ENCODE measurements around the gene PRKCI.
"Not testable (repeated sequence)": the region's sequence is repeated elsewhere in the genome, so short reads cannot be mapped to it uniquely, and the experiment has no call there.

Gene PRKCI

GRCh38 chr3:170240142-170240541 lies 17.9 kb downstream of the PRKCI start:
- Histone ChIP-seq H3K4me3 (no peak overlapping the region), H3K27ac (no peak overlapping the region), H3K4me1 (no peaks in the 10 kb centered on the region), H3K27me3 (no peaks in the 10 kb centered on the region), H4K20me1 (peaks cover 0 to 3% (median 0%) of the 10 kb centered on the region in 11 experiments; a peak in 4 of 22 replicates), H3K9me3 (replicated peaks in 1 of 11) (no peaks in the 10 kb centered on the region), H3K9ac (no peak overlapping the region), H3K36me3 (peaks cover 45 to 88% (median 70%) of the 10 kb centered on the region in 11 experiments), H3K4me2 (no peak overlapping the region)
- no peak for TF ChIP-seq Cebpa-rat (IDR thresholded peaks at IDR 0.05)

- Histone ChIP-seq H4K20me1 (peaks cover 0 to 3% (median 0%) of the 10 kb centered on the region in 11 experiments; a peak in 4 of 22 replicates), H3K4me1 (no peaks in the 10 kb centered on the region), H3K9ac (no peak overlapping the region), H3K27me3 (no peaks in the 10 kb centered on the region), H3K4me2 (no peak overlapping the region), H3K27ac (no peak overlapping the region), H3K36me3 (peaks cover 45 to 88% (median 67%) of the 10 kb centered on the region in 11 experiments), H3K4me3 (no peak overlapping the region), H3K9me3 (replicated peaks in 1 of 11) (no peaks in the 10 kb centered on the region)
- no peak for TF ChIP-seq Cebpa-rat (IDR thresholded peaks at IDR 0.05)
These were observed 18.4 kb downstream of the PRKCI start for GRCh38 chr3:170240671-170241070.

- Histone ChIP-seq H3K4me3 (no peak overlapping the region), H3K27ac (no peak overlapping the region), H3K9me3 (replicated peaks in 1 of 11) (no peaks in the 10 kb centered on the region), H3K36me3 (peaks cover 23 to 69% (median 51%) of the 10 kb centered on the region in 11 experiments; a peak in 21 of 22 replicates), H3K4me2 (no peak overlapping the region), H3K9ac (no peak overlapping the region), H4K20me1 (peaks cover 0 to 3% (median 0%) of the 10 kb centered on the region in 11 experiments; a peak in 4 of 22 replicates), H3K27me3 (no peaks in the 10 kb centered on the region), H3K4me1 (no peaks in the 10 kb centered on the region)
- no peak for TF ChIP-seq Cebpa-rat (IDR thresholded peaks at IDR 0.05)
These were observed 22.4 kb downstream of the PRKCI start for GRCh38 chr3:170244576-170244975.

GRCh38 chr3:170247875-170248274 lies 25.7 kb downstream of the PRKCI start:
- Histone ChIP-seq H3K4me2 (no peak overlapping the region), H3K9me3 (replicated peaks in 1 of 11) (peaks cover 0 to 5% (median 0%) of the 10 kb centered on the region in 11 experiments; a peak in 2 of 22 replicates), H3K27me3 (no peaks in the 10 kb centered on the region), H3K9ac (no peak overlapping the region), H4K20me1 (peaks cover 0 to 2% (median 0%) of the 10 kb centered on the region in 11 experiments; a peak in 2 of 22 replicates), H3K36me3 (peaks cover 22 to 60% (median 40%) of the 10 kb centered on the region in 11 experiments; a peak in 20 of 22 replicates), H3K27ac (no peak overlapping the region), H3K4me3 (no peak overlapping the region), H3K4me1 (no peaks in the 10 kb centered on the region)
- TF ChIP-seq Cebpa-rat (IDR thresholded peaks at IDR 0.05): no peak

- no peak for TF ChIP-seq Cebpa-rat (IDR thresholded peaks at IDR 0.05)
- no peak overlapping the region for H3K4me3 ChIP-seq
- peaks cover 6 to 21% (median 11%) of the 10 kb centered on the region in 10 experiments; a peak in 15 of 20 replicates for H3K4me1 ChIP-seq
- no peaks in the 10 kb centered on the region for H3K27me3 ChIP-seq
- H3K4me2 ChIP-seq: no peak overlapping the region
- H4K20me1 ChIP-seq: no peaks in the 10 kb centered on the region; a peak in 1 of 22 replicates
- H3K9me3 ChIP-seq (replicated peaks in 1 of 11): peaks cover 10 to 25% (median 16%) of the 10 kb centered on the region in 11 experiments; a peak in 21 of 22 replicates
- no peak overlapping the region for H3K27ac ChIP-seq
- peaks cover 18 to 59% (median 36%) of the 10 kb centered on the region in 11 experiments for H3K36me3 ChIP-seq
- H3K9ac ChIP-seq: no peak overlapping the region
These were observed 34.4 kb downstream of the PRKCI start for GRCh38 chr3:170256597-170256996.

- no peak overlapping the region for H3K9ac ChIP-seq
These were observed 34.9 kb downstream of the PRKCI start for GRCh38 chr3:170257145-170257544.

GRCh38 chr3:170258105-170258487 lies 35.9 kb downstream of the PRKCI start:
- H3K4me2 ChIP-seq: peak overlapping the region in 5 of 11 experiments; percentile 1 to 34 (median 21); a peak in 5 of 22 replicates

More at GRCh38 chr3:170257145-170257544, 34.9 kb downstream of the PRKCI start:
- Histone ChIP-seq H3K27me3 (no peaks in the 10 kb centered on the region), H3K27ac (no peak overlapping the region), H3K9me3 (replicated peaks in 1 of 11) (peaks cover 10 to 25% (median 16%) of the 10 kb centered on the region in 11 experiments; a peak in 21 of 22 replicates), H3K4me3 (no peak overlapping the region), H3K4me2 (peak overlapping the region in 3 of 11 experiments; percentile 1 to 34 (median 30); a peak in 7 of 22 replicates), H3K36me3 (peaks cover 20 to 61% (median 36%) of the 10 kb centered on the region in 11 experiments), H4K20me1 (no peaks in the 10 kb centered on the region; a peak in 1 of 22 replicates), H3K4me1 (peaks cover 6 to 21% (median 11%) of the 10 kb centered on the region in 10 experiments; a peak in 15 of 20 replicates)
- TF ChIP-seq Cebpa-rat (IDR thresholded peaks at IDR 0.05): no peak

GRCh38 chr3:170259907-170260306 lies 37.7 kb downstream of the PRKCI start:
- Histone ChIP-seq H3K27ac (no peak overlapping the region), H3K4me3 (no peak overlapping the region), H3K27me3 (no peaks in the 10 kb centered on the region), H3K9me3 (replicated peaks in 1 of 11) (peaks cover 10 to 18% (median 13%) of the 10 kb centered on the region in 11 experiments; a peak in 20 of 22 replicates), H3K4me2 (no peak overlapping the region), H3K4me1 (peaks cover 6 to 21% (median 11%) of the 10 kb centered on the region in 10 experiments; a peak in 15 of 20 replicates), H3K36me3 (peaks cover 40 to 69% (median 51%) of the 10 kb centered on the region in 11 experiments), H4K20me1 (peaks cover 0 to 3% (median 0%) of the 10 kb centered on the region in 11 experiments; a peak in 2 of 22 replicates), H3K9ac (no peak overlapping the region)
- no peak for TF ChIP-seq Cebpa-rat (IDR thresholded peaks at IDR 0.05)

More at GRCh38 chr3:170258105-170258487, 35.9 kb downstream of the PRKCI start:
- H3K27ac ChIP-seq: no peak overlapping the region
- peaks cover 22 to 56% (median 33%) of the 10 kb centered on the region in 11 experiments for H3K36me3 ChIP-seq
- H4K20me1 ChIP-seq: no peaks in the 10 kb centered on the region; a peak in 1 of 22 replicates
- H3K9me3 ChIP-seq (replicated peaks in 1 of 11): peaks cover 10 to 22% (median 13%) of the 10 kb centered on the region in 11 experiments; a peak in 20 of 22 replicates
- no peak for TF ChIP-seq Cebpa-rat (IDR thresholded peaks at IDR 0.05)
- H3K27me3 ChIP-seq: no peaks in the 10 kb centered on the region
- H3K9ac ChIP-seq: no peak overlapping the region
- peaks cover 6 to 21% (median 11%) of the 10 kb centered on the region in 10 experiments; a peak in 15 of 20 replicates for H3K4me1 ChIP-seq
- H3K4me3 ChIP-seq: no peak overlapping the region

- Histone ChIP-seq H4K20me1 (peaks cover 0 to 3% (median 0%) of the 10 kb centered on the region in 11 experiments; a peak in 1 of 22 replicates), H3K9me3 (replicated peaks in 1 of 11) (no peaks in the 10 kb centered on the region), H3K27ac (no peak overlapping the region), H3K4me2 (no peak overlapping the region), H3K27me3 (no peaks in the 10 kb centered on the region), H3K4me1 (peaks cover 0 to 15% (median 0%) of the 10 kb centered on the region in 10 experiments; a peak in 4 of 20 replicates), H3K9ac (no peak overlapping the region), H3K36me3 (peaks cover 62 to 99% (median 79%) of the 10 kb centered on the region in 11 experiments), H3K4me3 (no peak overlapping the region)
- no peak for TF ChIP-seq Cebpa-rat (IDR thresholded peaks at IDR 0.05)
These were observed 45.6 kb downstream of the PRKCI start for GRCh38 chr3:170267793-170268192.

GRCh38 chr3:170269673-170270254 lies 47.5 kb downstream of the PRKCI start:
- Histone ChIP-seq H3K4me1 (peaks cover 0 to 15% (median 0%) of the 10 kb centered on the region in 10 experiments; a peak in 4 of 20 replicates), H3K27ac (peak overlapping the region in 2 of 11 experiments; percentile 13 to 16; a peak in 2 of 22 replicates), H3K36me3 (peaks cover 62 to 100% (median 80%) of the 10 kb centered on the region in 11 experiments), H3K9ac (peak overlapping the region in 1 of 11 experiments; percentile 48; a peak in 1 of 22 replicates), H3K4me2 (peak overlapping the region in 2 of 11 experiments; percentile 41 to 52; a peak in 3 of 22 replicates)
- H3K4me3 ChIP-seq; H4K20me1 ChIP-seq; H3K9me3 ChIP-seq (replicated peaks in 1 of 11); H3K27me3 ChIP-seq: not testable (repeated sequence)

All from BLaER1 treated with 17β-estradiol and CSF1 and Interleukin-3, amounts not matched to agents 10 nM and 100 nM (cell line).